ENCODE data around the gene UBQLNL.

UBQLNL gene

GRCh38 chr11:5507177-5507932, 9.1 kb downstream of the UBQLNL start:
- no peak for DNase-seq

GRCh38 chr11:5505363-5506048, 11.0 kb downstream of the UBQLNL start:
- no peak for DNase-seq

GRCh38 chr11:5504403-5504921, 12.0 kb downstream of the UBQLNL start:
- DNase-seq, result peak; percentile 25

- no peak for DNase-seq
These were observed 16.1 kb downstream of the UBQLNL start for GRCh38 chr11:5500393-5500801.

- DNase-seq, result no peak
These were observed 16.8 kb downstream of the UBQLNL start for GRCh38 chr11:5499671-5500070.

GRCh38 chr11:5489576-5490357, 26.7 kb downstream of the UBQLNL start:
- no peak for DNase-seq

GRCh38 chr11:5488798-5489399, 27.6 kb downstream of the UBQLNL start:
- DNase-seq, result no peak

GRCh38 chr11:5488385-5488784, 28.1 kb downstream of the UBQLNL start, which contains the start of gene OR52D1:
Gene OR52D1, plus strand, starts transcription at chr11:5488685. Its CDS starts 22 bp downstream, at chr11:5488707.
- no peak for DNase-seq

GRCh38 chr11:5486421-5486820, 30.1 kb downstream of the UBQLNL start:
- no peak for DNase-seq

- no peak for DNase-seq
These were observed 30.5 kb downstream of the UBQLNL start for GRCh38 chr11:5486003-5486402.

GRCh38 chr11:5476186-5476819, 40.2 kb downstream of the UBQLNL start:
- DNase-seq, result peak; percentile 43

- no peak for DNase-seq
These were observed 42.6 kb downstream of the UBQLNL start for GRCh38 chr11:5473921-5474320.

GRCh38 chr11:5467527-5467926, 49.0 kb downstream of the UBQLNL start:
- no peak for DNase-seq

All from kidney glomerular epithelial cell (primary cell).